ENCODE results near the gene BCAS4.

Gene BCAS4

GRCh38 chr20:50903353-50904051 is 108.6 kb downstream of the BCAS4 start:
- in situ Hi-C loops (cut with MboI; ENCODE audit: low sequenced_read_pairs), result no loop called here

DNA sequence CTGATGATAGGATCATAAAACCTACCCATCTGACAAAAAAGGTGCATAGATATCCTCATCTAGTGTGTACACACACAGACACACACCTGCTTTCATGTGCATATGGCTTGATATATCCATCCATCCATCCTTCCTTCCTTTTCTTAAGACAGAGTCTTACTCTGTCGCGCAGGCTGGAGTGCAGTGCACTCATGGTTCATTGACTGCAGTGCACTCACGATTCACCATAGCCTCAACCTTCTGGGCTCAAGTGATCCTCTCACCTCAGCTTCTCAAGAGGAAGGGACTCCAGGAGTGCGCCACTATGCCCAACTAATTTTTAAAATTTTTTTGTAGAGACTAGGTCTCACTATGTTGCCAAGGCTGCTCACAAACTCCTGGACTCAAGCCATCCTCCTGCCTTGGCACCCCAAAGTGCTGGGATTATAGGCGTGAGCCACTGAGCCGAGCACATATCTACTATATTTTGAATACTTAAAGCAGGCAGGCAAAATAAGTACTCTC is 109.3 kb downstream of the BCAS4 start:
- in situ Hi-C loops (cut with MboI; ENCODE audit: low sequenced_read_pairs), result no loop called here

- in situ Hi-C loops (cut with MboI; ENCODE audit: low sequenced_read_pairs), result no loop called here
These were observed 114.6 kb downstream of the BCAS4 start for GRCh38 chr20:50909413-50909812.

DNA sequence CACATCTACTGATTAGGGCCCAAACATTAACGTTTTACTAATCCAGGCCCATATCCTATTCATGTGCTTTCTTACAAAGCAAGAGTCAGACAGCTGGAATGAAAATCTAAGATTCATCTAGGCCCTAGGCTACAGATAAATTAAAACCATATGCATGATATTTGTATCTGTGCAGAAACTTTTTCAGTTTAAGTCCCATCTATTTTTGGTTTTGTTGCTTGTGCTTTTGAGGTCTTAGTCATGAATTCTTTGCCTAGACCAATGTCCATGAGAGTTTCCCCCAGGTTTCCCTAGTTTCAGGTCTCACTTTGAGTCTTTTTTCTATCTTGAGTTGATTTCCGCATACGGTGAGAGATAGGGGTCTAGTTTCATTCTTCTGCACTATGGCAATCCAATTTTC is 116.2 kb downstream of the BCAS4 start:
- in situ Hi-C loops (cut with MboI; ENCODE audit: low sequenced_read_pairs), result no loop called here

- in situ Hi-C loops (cut with MboI; ENCODE audit: low sequenced_read_pairs), result no loop called here
These were observed 116.9 kb downstream of the BCAS4 start for GRCh38 chr20:50911716-50912115.

DNA sequence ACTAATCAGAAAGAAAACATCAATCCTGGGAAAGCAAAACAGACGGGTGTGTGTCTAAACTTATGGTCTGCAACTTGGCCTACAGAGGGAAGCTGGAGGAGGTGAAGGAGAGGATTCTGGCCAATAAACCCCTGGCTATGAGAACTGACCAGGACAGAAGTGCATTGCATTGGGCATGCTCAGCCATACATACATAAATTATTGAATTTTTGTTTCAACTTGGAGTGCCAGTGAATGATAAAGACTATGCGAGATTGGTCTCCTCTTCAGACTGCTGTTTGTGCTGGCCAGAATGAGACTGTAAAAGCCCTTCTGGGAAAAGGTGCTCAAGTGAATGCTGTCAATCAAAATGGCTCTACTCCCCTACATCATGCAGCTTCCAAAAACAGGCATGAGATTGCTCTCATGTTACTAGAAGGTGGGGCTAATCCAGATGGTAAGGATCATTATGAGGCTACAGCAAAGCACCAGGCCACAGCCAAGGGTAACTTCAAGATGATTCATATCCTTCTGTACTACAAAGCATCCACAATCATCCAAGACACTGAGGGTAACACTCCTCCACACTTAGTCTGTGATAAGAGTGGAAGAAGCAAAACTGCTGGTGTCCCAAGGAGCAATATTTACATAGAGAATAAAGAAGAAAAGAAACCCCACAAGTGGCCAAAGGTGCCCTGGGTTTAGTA is 119.0 kb downstream of the BCAS4 start:
- in situ Hi-C loops (cut with MboI; ENCODE audit: low sequenced_read_pairs), result no loop called here

GRCh38 chr20:50915424-50915823 is 120.6 kb downstream of the BCAS4 start:
- in situ Hi-C loops (cut with MboI; ENCODE audit: low sequenced_read_pairs), result no loop called here

DNA sequence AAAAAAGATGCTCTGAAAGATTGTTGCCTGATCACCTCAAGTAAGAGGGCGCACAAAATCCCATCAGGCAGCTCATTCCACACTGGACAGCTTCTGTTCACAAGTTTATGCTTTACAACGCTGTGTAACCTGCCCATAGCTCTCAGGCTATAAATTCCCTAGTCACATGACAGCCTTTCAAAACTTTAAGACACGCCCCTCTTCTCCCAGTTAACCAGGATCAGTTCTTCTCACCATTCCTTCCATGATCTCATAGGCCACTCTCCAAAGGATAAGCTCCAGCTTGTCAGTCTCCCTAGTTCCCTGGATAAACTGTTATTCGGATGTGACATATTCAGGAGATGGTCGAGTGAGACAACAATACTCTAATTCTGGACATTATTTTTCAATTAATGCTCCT is 121.4 kb downstream of the BCAS4 start:
- in situ Hi-C loops (cut with MboI; ENCODE audit: low sequenced_read_pairs), result no loop called here

- in situ Hi-C loops (cut with MboI; ENCODE audit: low sequenced_read_pairs), result no loop called here
These were observed 122.1 kb downstream of the BCAS4 start for GRCh38 chr20:50916934-50917333.

DNA sequence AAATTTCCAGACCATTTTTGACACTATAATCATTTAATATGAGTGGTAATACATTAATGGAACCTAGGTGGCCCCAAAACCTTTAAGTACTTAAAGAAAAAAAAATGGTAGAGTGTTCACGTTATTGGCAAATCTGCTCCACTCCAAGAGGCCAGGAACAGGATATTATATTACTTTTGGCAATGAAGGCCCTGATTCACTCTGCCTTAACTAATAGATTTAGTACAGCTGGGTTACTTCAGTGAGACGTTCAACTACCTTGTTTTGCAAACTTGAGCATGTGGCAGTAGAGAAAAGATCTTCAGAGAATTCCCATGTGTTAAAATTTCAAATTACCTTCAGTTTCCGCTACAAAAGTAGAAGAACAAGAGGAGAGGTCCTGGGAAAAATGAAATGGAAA is 123.5 kb downstream of the BCAS4 start:
- in situ Hi-C loops (cut with MboI; ENCODE audit: low sequenced_read_pairs), result no loop called here

DNA sequence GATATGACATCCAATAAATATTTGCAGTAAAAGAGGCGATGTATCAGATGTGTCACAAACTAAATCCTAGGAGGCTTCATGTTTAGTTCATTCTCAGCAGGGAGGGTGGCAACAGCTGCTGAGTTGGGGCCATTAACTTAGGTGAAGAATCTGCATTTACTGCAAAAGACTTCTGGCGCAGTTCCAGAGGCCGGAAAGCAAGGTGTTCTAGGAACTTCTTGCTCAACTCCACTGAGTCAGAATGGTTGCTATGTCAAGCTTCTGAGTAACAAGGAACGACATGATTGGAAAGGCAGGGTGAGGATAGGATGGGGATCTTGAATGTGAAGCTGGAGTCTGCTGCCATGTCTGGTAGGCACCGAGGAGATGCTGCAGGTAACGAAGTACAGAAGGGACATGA is 124.7 kb downstream of the BCAS4 start:
- in situ Hi-C loops (cut with MboI; ENCODE audit: low sequenced_read_pairs), result no loop called here

DNA sequence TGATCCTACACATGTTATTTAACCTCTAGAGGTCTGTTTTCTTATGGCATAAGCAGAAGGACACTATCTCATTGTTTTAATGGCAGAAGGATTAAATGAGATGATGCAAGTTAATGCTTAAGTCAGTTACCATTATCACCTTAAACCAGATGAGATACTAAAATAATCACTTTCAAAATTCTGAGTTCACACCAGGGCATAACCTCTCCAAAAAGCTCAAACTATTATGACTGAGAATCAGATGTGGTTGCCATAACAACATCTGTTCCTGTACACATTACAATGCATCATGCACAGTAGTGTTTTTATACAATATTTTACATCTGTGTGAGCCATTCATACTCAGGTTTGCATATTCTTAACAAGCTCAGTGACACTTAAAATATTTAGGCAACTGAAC is 126.1 kb downstream of the BCAS4 start:
- in situ Hi-C loops (cut with MboI; ENCODE audit: low sequenced_read_pairs), result no loop called here

GRCh38 chr20:50921803-50922501 is 127.1 kb downstream of the BCAS4 start:
- in situ Hi-C loops (cut with MboI; ENCODE audit: low sequenced_read_pairs), result no loop called here

GRCh38 chr20:50924261-50924920 is 129.5 kb downstream of the BCAS4 start:
- in situ Hi-C loops (cut with MboI; ENCODE audit: low sequenced_read_pairs), result no loop called here

DNA sequence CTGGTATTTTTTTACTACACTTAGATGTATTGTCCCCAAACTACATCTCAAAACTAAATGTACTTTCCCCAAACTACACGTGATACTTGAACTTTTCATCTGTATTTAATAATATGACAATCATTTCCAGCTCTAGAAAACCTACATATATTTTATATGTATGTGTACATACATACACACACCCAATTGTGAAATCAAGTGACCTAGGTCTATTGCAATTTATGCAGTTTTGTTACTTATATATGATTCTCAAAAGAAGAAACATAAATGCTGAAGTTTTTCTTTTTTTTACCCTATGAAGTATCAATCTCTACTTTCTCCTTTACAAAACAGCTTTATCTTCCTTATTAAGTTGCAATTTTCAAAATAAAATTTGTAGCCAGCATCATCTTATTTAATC is 131.7 kb downstream of the BCAS4 start:
- in situ Hi-C loops (cut with MboI; ENCODE audit: low sequenced_read_pairs), result no loop called here

Measured in HL-60/S4 treated with phorbol 12-myristate 13-acetate at 8.2 ng/mL for 4 days and 3 days (cell line).